Ascending aorta (tissue), 2 donors: ENCODE results near the gene MBOAT7. TPM values are rescaled to one million over a fixed set of nuclear protein-coding genes. Genes with fewer than 3 reads are reported as not detected.
A peak's percentile ranks its signal among the peaks of the same experiment; 100 is the strongest.
"Not testable (repeated sequence)": the region's sequence is repeated elsewhere in the genome, so short reads cannot be mapped to it uniquely, and the experiment has no call there.

Experiments used
- DNase-seq, 2 donors: peaks; one replicate each; pipeline ENCODE4 v3.0.0-alpha.2; 2019; ENCODE audit warnings: low spot score in 2 of 2
- H3K27ac ChIP-seq, 2 donors: fragments of 200-600 bp; sonication (generic); one replicate each; pipeline ENCODE4 v1.5.1; 2016 to 2017; ENCODE audit warnings: mild to moderate bottlenecking in 1 of 2
- H3K27me3 ChIP-seq: fragments of 200-600 bp; sonication (generic); one replicate; pipeline ENCODE4 v1.5.1; 2017
- H3K36me3 ChIP-seq, 2 donors: fragments of 200-600 bp; sonication (generic); one replicate each; pipeline ENCODE4 v1.5.1; 2016
- H3K4me1 ChIP-seq, 2 donors: fragments of 200-600 bp; sonication (generic); one replicate each; pipeline ENCODE4 v1.5.1; 2016 to 2017; ENCODE audit warnings: mild to moderate bottlenecking in 1 of 2
- H3K4me3 ChIP-seq, 2 donors: fragments of 200-600 bp; sonication (generic); one replicate each; pipeline ENCODE4 v1.5.1; 2016 to 2017; ENCODE audit warnings: mild to moderate bottlenecking in 1 of 2
- H3K9me3 ChIP-seq, 2 donors: fragments of 200-600 bp; sonication (generic); one replicate each; pipeline ENCODE4 v1.5.1; 2016
- intact Hi-C: fragments of 100-400 bp; cut with DNase I; formaldehyde crosslinking; loops from one replicate; pipeline ENCODE4 v1.15.1; 2023
- total RNA-seq: library from RNA; depleted of rRNA; stranded (reverse); fragments of >200 nt; gene quantifications from one replicate; pipeline ENCODE4 v1.1.0, GENCODE V29; 2016
- TF ChIP-seq, protein P1 (sequence below), 3 experiments: fragments of 200-600 bp in 2 of 3; fragments of 450-650 bp in 1 of 3; sonication (generic) in 2 of 3; IDR thresholded peaks; one replicate each; pipeline ENCODE4 v1.5.1; 2016 to 2019; ENCODE audit warnings: antibody characterized with exemption in 3 of 3, mild to moderate bottlenecking in 1 of 3, moderate library complexity in 1 of 3

The MBOAT7 gene
- total RNA-seq, 1 donor from 2014 or later = 56.1 TPM

- Histone ChIP-seq H3K4me3 (peak overlapping the region; percentile 63 to 76), H3K27ac (no peak overlapping the region), H3K36me3 (peaks cover 39 to 47% of the 10 kb centered on the region in 2 donors), H3K9me3 (no peaks in the 10 kb centered on the region), H3K27me3 (no peaks in the 10 kb centered on the region), H3K4me1 (peaks cover 6 to 23% of the 10 kb centered on the region in 2 donors)
- DNase-seq = no peak
- intact Hi-C loops = loop anchor here (2.0 to 5.0 kb wide), 3 partner anchors 41 to 915 kb away; partner anchors contain the start of gene PPP1R12C
- TF ChIP-seq, protein P1, sequence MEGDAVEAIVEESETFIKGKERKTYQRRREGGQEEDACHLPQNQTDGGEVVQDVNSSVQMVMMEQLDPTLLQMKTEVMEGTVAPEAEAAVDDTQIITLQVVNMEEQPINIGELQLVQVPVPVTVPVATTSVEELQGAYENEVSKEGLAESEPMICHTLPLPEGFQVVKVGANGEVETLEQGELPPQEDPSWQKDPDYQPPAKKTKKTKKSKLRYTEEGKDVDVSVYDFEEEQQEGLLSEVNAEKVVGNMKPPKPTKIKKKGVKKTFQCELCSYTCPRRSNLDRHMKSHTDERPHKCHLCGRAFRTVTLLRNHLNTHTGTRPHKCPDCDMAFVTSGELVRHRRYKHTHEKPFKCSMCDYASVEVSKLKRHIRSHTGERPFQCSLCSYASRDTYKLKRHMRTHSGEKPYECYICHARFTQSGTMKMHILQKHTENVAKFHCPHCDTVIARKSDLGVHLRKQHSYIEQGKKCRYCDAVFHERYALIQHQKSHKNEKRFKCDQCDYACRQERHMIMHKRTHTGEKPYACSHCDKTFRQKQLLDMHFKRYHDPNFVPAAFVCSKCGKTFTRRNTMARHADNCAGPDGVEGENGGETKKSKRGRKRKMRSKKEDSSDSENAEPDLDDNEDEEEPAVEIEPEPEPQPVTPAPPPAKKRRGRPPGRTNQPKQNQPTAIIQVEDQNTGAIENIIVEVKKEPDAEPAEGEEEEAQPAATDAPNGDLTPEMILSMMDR (IDR thresholded peaks at IDR 0.05) = no peak
These were observed 12.6 kb upstream of the MBOAT7 start for GRCh38 chr19:54201980-54202379.

GRCh38 chr19:54201172-54201701, 11.9 kb upstream of the MBOAT7 start:
- TF ChIP-seq, protein P1 (IDR thresholded peaks at IDR 0.05) = peak in 1 of 3 experiments; percentile 14
- no peaks in the 10 kb centered on the region for H3K27me3 ChIP-seq
- peaks cover 6 to 23% of the 10 kb centered on the region in 2 donors for H3K4me1 ChIP-seq
- intact Hi-C loops = loop anchor here (2.0 to 5.0 kb wide), 3 partner anchors 40 to 916 kb away; partner anchors contain the start of gene PPP1R12C
- H3K9me3 ChIP-seq = no peaks in the 10 kb centered on the region
- peak overlapping the region; percentile 63 to 76 for H3K4me3 ChIP-seq
- DNase-seq = no peak
- peak overlapping the region; percentile 91 to 94 for H3K27ac ChIP-seq
- H3K36me3 ChIP-seq = peaks cover 31 to 40% of the 10 kb centered on the region in 2 donors

DNA sequence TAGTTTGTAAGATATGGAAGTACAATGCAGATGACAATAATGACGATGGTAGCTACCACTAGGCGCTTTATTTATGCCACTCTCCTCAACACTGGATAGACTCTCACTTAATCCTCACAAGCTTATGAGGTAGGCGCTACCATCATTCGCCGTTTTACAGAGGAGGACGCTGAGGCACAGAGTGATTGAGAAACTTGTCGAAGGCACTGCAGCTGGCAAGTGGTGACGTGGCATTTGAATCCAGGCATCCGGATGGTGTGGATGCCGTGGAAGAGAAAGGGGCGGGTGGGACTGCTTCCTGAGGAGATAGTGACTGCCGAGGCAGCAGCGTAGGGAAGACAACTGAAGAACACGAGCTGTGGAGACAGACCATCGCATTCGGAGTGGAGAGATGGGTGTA, 10.0 kb upstream of the MBOAT7 start:
- TF ChIP-seq, protein P1 (IDR thresholded peaks at IDR 0.05) = no peak
- H3K36me3 ChIP-seq = peaks cover 21 to 37% of the 10 kb centered on the region in 2 donors
- no peak overlapping the region for H3K4me3 ChIP-seq
- H3K4me1 ChIP-seq = peaks cover 6 to 23% of the 10 kb centered on the region in 2 donors
- H3K27me3 ChIP-seq = no peaks in the 10 kb centered on the region
- no peaks in the 10 kb centered on the region for H3K9me3 ChIP-seq
- DNase-seq = no peak
- no peak overlapping the region for H3K27ac ChIP-seq
- intact Hi-C loops = loop anchor here (10.0 kb wide), 1 partner anchor 1455 kb away; the partner anchor contains the start of gene U2AF2

GRCh38 chr19:54197121-54197520, 7.7 kb upstream of the MBOAT7 start:
- Histone ChIP-seq H3K27me3 (no peaks in the 10 kb centered on the region), H3K4me1 (peaks cover 7 to 14% of the 10 kb centered on the region in 2 donors), H3K9me3 (no peaks in the 10 kb centered on the region), H3K36me3 (peaks cover 14 to 28% of the 10 kb centered on the region in 2 donors), H3K27ac (no peak overlapping the region), H3K4me3 (no peak overlapping the region)
- TF ChIP-seq, protein P1 (IDR thresholded peaks at IDR 0.05) = no peak
- DNase-seq = no peak
- intact Hi-C loops = loop anchor here (10.0 kb wide), 1 partner anchor 1458 kb away; the partner anchor contains the start of gene U2AF2

DNA sequence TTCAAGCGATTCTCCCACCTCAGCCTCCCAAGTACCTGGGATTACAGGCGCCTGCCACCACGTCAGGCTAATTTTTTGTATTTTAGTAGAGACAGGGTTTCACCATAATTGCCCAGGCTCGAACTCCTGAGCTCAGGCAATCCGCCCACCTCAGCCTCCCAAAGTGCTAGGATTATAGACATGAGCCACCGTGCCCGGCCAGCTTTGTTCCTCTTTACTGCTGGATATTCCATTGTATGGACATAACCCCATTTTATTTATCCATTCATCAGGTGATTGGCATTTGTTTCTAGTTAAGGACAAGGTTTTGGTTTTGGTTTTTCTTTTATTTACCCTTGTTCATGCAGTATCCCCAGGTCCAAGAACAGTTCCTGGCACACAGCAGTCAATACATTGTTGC, 7.2 kb upstream of the MBOAT7 start:
- no peak for DNase-seq
- no peak overlapping the region for H3K27ac ChIP-seq
- H3K9me3 ChIP-seq = no peaks in the 10 kb centered on the region
- TF ChIP-seq, protein P1 (IDR thresholded peaks at IDR 0.05) = no peak
- H3K4me3 ChIP-seq = no peak overlapping the region
- H3K27me3 ChIP-seq = no peaks in the 10 kb centered on the region
- intact Hi-C loops = loop anchor here (10.0 kb wide), 1 partner anchor 1458 kb away; the partner anchor contains the start of gene U2AF2
- H3K4me1 ChIP-seq = peaks cover 8 to 14% of the 10 kb centered on the region in 2 donors
- H3K36me3 ChIP-seq = peaks cover 14 to 22% of the 10 kb centered on the region in 2 donors

DNA sequence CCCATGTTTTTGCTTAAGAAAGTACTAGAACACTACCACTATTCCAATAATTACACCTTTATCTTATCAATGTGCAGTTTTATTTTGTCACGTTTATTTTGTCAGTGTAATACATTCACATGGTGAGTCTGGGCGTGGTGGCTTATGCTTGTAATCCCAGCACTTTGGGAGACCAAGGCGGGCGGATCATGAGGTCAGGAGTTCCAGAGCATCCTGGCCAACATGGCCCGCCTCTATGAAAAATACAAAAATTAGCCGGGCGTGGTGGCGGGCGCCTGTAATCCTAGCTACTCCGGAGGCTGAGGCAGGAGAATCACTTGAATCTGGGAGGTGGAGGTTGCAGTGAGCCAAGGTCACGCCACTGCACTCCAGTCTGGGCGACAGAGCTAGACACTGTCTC, 5.1 kb upstream of the MBOAT7 start:
- H3K36me3 ChIP-seq = peaks cover 14 to 22% of the 10 kb centered on the region in 2 donors
- intact Hi-C loops = loop anchor here (5.0 to 10.0 kb wide), 2 partner anchors 268 to 1460 kb away; partner anchors contain the start of genes LENG9 and U2AF2
- H3K4me3 ChIP-seq, H3K27me3 ChIP-seq, H3K27ac ChIP-seq, H3K9me3 ChIP-seq, DNase-seq: not testable (repeated sequence)
- peaks cover 6 to 12% of the 10 kb centered on the region in 2 donors for H3K4me1 ChIP-seq
